Iris pigment epithelial cell (primary cell): ENCODE results near the gene KCNH6.

Source experiments
- DNase-seq: peaks from one replicate; pipeline ENCODE4 v3.0.0-alpha.2; 2011; ENCODE audit warnings: low read depth

KCNH6 gene, protein sequence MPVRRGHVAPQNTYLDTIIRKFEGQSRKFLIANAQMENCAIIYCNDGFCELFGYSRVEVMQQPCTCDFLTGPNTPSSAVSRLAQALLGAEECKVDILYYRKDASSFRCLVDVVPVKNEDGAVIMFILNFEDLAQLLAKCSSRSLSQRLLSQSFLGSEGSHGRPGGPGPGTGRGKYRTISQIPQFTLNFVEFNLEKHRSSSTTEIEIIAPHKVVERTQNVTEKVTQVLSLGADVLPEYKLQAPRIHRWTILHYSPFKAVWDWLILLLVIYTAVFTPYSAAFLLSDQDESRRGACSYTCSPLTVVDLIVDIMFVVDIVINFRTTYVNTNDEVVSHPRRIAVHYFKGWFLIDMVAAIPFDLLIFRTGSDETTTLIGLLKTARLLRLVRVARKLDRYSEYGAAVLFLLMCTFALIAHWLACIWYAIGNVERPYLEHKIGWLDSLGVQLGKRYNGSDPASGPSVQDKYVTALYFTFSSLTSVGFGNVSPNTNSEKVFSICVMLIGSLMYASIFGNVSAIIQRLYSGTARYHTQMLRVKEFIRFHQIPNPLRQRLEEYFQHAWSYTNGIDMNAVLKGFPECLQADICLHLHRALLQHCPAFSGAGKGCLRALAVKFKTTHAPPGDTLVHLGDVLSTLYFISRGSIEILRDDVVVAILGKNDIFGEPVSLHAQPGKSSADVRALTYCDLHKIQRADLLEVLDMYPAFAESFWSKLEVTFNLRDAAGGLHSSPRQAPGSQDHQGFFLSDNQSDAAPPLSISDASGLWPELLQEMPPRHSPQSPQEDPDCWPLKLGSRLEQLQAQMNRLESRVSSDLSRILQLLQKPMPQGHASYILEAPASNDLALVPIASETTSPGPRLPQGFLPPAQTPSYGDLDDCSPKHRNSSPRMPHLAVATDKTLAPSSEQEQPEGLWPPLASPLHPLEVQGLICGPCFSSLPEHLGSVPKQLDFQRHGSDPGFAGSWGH

GRCh38 chr17:63523253-63523855, at the start of gene KCNH6:
Gene KCNH6, plus strand, starts transcription at chr17:63523358. Its CDS starts 56 bp downstream, at chr17:63523414.
- DNase-seq: no peak

- DNase-seq: peak; percentile 43
These were observed 49.0 kb upstream of the KCNH6 start for GRCh38 chr17:63474174-63474573.

- DNase-seq: no peak
These were observed 48.3 kb upstream of the KCNH6 start for GRCh38 chr17:63474586-63475460.

DNA sequence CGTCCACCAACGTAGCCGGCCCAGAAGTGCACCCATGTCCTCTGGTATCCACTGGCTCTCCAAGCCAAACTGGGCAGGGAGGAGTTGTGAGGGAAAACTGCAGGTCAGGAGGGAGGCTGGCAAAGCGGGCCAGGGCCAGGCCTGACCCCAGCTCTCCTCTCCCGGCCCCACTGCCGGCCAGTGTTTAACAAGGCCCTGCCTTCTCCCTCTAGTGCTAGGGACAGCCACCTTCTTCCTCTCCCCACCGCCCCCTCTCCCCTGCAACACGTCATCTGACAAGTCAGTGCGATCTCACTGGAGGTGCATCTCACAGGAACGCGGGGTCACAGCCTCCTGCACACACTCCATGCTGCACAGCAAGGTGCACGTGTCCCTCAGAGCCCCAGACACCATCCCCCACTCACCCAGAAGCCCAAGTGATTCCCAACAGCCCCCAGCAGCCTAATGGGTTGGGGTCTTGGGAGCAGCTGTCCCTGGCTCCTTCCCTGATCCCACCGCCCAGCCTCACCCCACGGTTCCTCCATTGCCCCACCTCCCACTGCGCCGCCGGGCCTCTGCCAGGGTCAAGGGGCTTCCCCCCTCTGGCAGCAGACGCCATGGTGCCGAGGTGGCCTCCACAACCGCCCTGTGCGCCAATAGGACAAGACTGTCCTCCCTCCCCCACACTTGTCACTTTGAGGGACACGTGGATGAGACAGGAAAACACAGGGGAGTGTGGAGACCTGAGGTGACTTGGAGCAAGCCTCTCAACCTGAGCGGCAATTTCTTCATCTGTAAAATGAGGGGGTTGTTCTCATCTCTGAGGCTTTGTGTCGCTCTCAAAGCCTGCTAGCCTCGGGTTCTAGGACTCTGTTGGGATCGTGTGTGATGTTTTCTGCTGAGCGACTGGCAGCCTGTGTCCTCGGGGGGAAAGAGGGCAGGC, 47.4 kb upstream of the KCNH6 start:
- no peak for DNase-seq

DNA sequence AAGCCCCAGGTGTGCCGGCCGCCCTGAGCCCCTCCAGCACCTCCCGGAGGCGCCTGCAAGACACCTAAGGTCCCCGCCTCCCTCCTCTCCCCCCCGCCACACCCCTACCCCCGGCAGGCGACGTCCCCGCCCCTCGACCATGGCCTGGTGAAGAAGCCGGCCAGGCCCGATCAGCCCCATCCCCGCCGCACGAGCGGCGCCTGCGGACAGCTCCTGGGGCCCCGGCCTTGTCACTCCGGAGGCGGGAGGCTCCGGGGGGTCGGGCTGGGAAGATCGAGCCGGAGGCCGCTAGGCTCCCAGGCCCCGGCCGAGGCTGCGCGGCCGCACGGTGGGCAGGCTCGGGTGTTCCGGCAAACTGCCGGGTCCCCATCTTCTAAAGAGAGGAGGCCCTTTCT, 46.7 kb upstream of the KCNH6 start:
- no peak for DNase-seq

DNA sequence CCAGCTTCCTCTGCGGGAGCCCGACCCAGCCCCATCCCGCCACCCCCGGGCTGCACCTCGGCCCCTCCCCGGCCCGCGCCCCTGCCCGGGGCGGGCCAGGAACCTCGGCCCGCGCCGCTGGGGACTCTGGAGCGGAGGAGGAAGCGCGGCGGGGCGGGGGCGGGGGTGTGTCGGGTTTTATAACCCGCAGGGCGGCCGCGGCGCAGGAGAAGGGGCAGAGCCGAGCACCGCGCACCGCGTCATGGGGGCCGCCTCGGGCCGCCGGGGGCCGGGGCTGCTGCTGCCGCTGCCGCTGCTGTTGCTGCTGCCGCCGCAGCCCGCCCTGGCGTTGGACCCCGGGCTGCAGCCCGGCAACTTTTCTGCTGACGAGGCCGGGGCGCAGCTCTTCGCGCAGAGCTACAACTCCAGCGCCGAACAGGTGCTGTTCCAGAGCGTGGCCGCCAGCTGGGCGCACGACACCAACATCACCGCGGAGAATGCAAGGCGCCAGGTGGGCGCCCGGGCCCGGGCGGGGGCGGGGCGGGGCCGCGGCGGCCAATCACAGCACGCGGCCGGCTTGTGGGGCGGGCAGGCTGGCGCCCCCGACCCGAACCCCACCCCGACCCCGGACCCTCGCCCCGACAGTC, 46.2 kb upstream of the KCNH6 start, which contains the start of gene ACE:
Gene ACE (plus strand): TSS at position 208 of the 626 bp plus-strand sequence. CDS start 34 bp downstream, at position 242.
- no peak for DNase-seq

DNA sequence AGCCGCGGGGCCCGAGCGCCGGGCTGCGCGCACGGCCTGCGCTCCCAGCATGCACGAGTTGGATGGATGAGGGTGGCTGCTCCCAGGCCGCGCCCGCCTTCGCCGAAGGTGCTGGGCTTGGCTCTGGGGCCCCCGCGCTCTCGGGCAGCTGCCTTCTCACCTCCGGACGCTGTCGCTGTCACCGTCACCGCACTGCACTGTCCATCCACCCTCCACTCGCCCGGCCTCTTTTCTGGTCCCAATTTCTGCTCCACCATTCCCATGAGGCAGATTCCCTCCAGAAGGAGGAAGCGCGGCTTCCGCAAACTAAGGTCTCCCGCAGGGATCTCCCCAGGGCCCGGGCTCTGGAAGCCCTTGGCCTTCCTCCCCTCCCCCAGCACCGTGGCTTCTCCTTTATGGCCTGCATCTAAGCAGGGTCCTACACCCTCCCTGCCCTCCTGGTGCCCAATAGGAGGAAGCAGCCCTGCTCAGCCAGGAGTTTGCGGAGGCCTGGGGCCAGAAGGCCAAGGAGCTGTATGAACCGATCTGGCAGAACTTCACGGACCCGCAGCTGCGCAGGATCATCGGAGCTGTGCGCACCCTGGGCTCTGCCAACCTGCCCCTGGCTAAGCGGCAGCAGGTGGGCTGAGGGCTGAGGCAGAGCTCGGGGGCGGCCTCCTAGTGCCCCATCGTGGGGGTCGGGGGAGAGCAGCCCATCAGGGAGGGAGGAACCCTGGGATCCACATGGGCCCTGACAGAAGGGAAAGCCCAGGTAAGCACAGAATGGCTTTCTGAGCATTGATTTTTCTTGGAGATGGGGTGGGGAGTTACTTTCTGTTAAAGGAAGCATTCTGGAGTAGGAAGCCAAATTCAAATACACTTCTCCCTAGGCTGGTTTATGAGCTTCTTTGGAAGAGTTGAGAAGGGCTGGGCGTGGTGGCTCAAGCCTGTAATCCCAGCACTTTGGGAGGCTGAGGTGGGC, 45.4 kb upstream of the KCNH6 start:
- no peak for DNase-seq

DNA sequence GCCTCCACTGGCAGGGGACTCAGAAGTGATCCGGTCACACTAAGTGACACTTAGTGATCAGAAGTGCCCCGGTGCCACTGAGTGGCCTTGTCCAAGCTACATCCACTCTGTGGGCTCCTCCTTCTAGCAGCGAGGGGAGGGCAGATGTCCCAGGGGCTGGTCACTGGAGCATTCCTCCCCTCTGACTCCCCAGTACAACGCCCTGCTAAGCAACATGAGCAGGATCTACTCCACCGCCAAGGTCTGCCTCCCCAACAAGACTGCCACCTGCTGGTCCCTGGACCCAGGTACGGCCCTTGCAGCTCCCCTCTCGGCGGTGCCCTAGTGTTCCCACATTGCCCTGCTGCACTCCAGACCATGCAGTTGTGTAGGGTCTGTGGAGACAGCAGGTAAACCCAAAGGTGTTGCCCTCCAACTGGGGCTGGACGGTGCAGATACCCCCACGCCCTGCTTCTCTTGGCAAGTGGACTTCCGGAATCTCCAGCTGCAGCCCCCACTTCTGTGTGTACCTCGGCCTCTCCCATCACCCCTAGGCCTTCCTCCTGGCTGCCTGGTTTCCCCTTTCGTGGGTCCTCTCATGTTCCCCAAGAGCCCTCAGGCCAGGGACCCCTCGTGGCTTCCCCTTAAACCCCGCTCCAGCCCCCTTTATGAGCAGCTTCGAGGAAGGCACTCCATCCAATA, 44.2 kb upstream of the KCNH6 start:
- DNase-seq: peak; percentile 93

DNA sequence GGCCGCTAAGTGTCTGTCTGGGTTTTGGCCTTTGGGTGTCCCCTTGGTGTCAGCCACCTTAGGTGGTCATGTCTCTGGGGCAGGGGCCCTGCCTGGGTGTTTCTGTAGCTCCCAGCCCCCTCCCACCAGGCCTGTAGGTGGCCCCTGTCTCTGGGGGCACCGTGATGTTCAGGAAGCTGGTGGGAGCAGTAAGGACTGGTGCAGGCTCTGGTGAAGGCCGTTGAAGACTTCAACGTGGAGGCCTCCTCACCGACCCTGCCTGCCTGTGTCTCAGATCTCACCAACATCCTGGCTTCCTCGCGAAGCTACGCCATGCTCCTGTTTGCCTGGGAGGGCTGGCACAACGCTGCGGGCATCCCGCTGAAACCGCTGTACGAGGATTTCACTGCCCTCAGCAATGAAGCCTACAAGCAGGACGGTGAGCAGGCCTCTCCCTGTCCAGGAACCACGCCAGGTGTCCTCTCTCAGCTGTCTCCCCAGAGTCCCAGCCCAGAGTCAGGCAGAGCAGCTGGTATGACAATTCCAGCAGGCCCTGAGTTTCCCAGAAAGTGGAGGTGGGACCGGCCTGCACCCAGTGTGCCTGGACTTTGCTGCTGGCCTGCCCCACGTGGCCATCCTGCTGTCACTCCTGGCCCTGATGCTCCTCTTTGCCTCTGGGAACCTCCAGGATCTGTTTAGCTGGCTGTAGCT, 43.5 kb upstream of the KCNH6 start:
- DNase-seq: no peak

DNA sequence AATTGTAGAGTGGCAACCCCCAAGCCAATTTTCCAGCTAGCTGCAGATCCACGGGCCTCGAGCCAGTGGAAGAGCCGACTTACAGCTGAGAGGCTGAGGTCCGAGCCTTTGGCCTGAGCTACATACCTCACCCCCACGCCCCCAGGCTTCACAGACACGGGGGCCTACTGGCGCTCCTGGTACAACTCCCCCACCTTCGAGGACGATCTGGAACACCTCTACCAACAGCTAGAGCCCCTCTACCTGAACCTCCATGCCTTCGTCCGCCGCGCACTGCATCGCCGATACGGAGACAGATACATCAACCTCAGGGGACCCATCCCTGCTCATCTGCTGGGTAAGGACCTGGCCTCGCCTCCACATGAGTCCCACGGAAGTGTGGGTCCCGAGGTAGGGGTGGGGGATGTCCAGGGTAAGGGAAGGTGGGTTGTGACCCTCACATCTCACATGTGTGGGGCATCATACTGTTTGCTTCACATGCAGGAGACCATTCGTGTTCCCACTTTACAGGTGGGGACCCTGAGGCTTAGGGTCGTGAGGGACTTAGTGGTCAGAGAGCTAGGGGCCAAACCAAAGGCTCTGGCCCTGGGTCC, 42.9 kb upstream of the KCNH6 start:
- no peak for DNase-seq

- no peak for DNase-seq
These were observed 42.2 kb upstream of the KCNH6 start for GRCh38 chr17:63480826-63481487.

GRCh38 chr17:63481488-63481870, 41.7 kb upstream of the KCNH6 start:
- DNase-seq: no peak

DNA sequence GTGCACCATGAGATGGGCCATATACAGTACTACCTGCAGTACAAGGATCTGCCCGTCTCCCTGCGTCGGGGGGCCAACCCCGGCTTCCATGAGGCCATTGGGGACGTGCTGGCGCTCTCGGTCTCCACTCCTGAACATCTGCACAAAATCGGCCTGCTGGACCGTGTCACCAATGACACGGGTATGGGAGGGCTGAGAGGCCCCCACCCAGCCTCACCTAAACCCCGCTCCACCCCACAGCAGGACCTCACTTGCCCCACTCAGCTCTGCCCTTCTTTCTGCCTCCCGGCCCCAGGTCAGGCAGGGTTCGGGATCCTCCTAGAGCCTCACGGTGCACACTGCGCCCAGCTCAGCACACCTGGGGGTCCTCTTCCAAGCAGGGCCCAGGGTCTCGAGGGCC, 40.6 kb upstream of the KCNH6 start:
- no peak for DNase-seq

- DNase-seq: no peak
These were observed 40.1 kb upstream of the KCNH6 start for GRCh38 chr17:63483038-63483437.

GRCh38 chr17:63483655-63484575, 39.2 kb upstream of the KCNH6 start:
- no peak for DNase-seq
